ENCODE results near the gene TUBGCP6. TPM values are rescaled to one million over a fixed set of nuclear protein-coding genes. Genes with fewer than 3 reads are reported as not detected.

TUBGCP6 gene
- total RNA-seq, 1 experiment from 2014 or later, result 31.3 TPM

GRCh38 chr22:50216055-50216683 is 28.7 kb downstream of the TUBGCP6 start:
- DNase-seq (ENCODE audit: low read depth, low spot score), result no peak
- Histone ChIP-seq H3K36me3 (ENCODE audit: control insufficient read depth, insufficient read depth, low read length) (0 out of 2 replicates have a peak, but pooled peaks cover 2% of the 10 kb centered on the region), H3K9me3 (ENCODE audit: control insufficient read depth, insufficient read depth, low read depth, low read length) (no peaks in the 10 kb centered on the region), H3K27me3 (ENCODE audit: control insufficient read depth, insufficient read depth, low read length) (no peaks in the 10 kb centered on the region), H3K4me1 (ENCODE audit: control insufficient read depth, insufficient read depth, low read length) (no peaks in the 10 kb centered on the region), H3K4me3 (ENCODE audit: low read depth in 2 of 2, low read length in 2 of 2) (no peak overlapping the region), H3K27ac (ENCODE audit: low read length) (no peak overlapping the region)
- CTCF ChIA-PET, result no interaction called here
- in situ Hi-C loops (cut with HindIII; ENCODE audit: low pct_unique_long_range_greater_than_20kb, low sequenced_read_pairs), result no loop called here
- BruUV-seq (replicated peaks), result no TSS peak
- POLR2A ChIA-PET, result no interaction called here
- TF ChIP-seq CTCF (IDR thresholded peaks at IDR 0.05) (no peak), POLR2AphosphoS5 (IDR thresholded peaks at IDR 0.05; ENCODE audit: low read depth, low read length) (no peak), SIN3A (IDR thresholded peaks at IDR 0.05; ENCODE audit: borderline replicate concordance, insufficient read depth, low read depth, low read length) (no peak), TCF7L2 (IDR thresholded peaks at IDR 0.05; ENCODE audit: low read depth, low read length) (no peak), REST (IDR thresholded peaks at IDR 0.05; ENCODE audit: insufficient read depth in 1 of 2, low read depth in 2 of 2, low read length in 1 of 2) (no peak)
- intact Hi-C loops (cut with micrococcal nuclease; ENCODE audit: unreplicated experiment), result no loop called here
- ATAC-seq, result no peak

GRCh38 chr22:50215297-50216054 is 29.3 kb downstream of the TUBGCP6 start:
- Histone ChIP-seq H3K27ac (ENCODE audit: low read length) (no peak overlapping the region), H3K9me3 (ENCODE audit: control insufficient read depth, insufficient read depth, low read depth, low read length) (no peaks in the 10 kb centered on the region), H3K27me3 (ENCODE audit: control insufficient read depth, insufficient read depth, low read length) (no peaks in the 10 kb centered on the region), H3K4me3 (ENCODE audit: low read depth in 2 of 2, low read length in 2 of 2) (no peak overlapping the region), H3K4me1 (ENCODE audit: control insufficient read depth, insufficient read depth, low read length) (no peaks in the 10 kb centered on the region), H3K36me3 (ENCODE audit: control insufficient read depth, insufficient read depth, low read length) (0 out of 2 replicates have a peak, but pooled peaks cover 2% of the 10 kb centered on the region)
- no peak for TF ChIP-seq SIN3A (IDR thresholded peaks at IDR 0.05; ENCODE audit: borderline replicate concordance, insufficient read depth, low read depth, low read length)
- TF ChIP-seq POLR2AphosphoS5 (IDR thresholded peaks at IDR 0.05; ENCODE audit: low read depth, low read length), result no peak
- TF ChIP-seq REST (IDR thresholded peaks at IDR 0.05; ENCODE audit: insufficient read depth in 1 of 2, low read depth in 2 of 2, low read length in 1 of 2), result no peak
- TF ChIP-seq TCF7L2 (IDR thresholded peaks at IDR 0.05; ENCODE audit: low read depth, low read length), result no peak
- no peak for TF ChIP-seq CTCF (IDR thresholded peaks at IDR 0.05)
- CTCF ChIA-PET, result interaction anchor here (0.5 kb wide), 1 partner anchor 8 kb away, joined by 7 read pairs; no protein-coding TSS in a partner anchor
- intact Hi-C loops (cut with micrococcal nuclease; ENCODE audit: unreplicated experiment) (no loop called here), in situ Hi-C loops (cut with HindIII; ENCODE audit: low pct_unique_long_range_greater_than_20kb, low sequenced_read_pairs) (no loop called here)
- no peak for ATAC-seq
- no TSS peak for BruUV-seq (replicated peaks)
- no peak for DNase-seq (ENCODE audit: low read depth, low spot score)
- POLR2A ChIA-PET, result no interaction called here
